GM12872 (cell line): ENCODE results near the gene PAK5.

ENCODE experiments used
- CTCF ChIP-seq: IDR thresholded peaks from 3 replicates; pipeline ENCODE4 v1.5.1; 2011; ENCODE audit warnings: low read depth, mild to moderate bottlenecking, low read length, moderate library complexity; ENCODE audit not compliant: insufficient read depth

The PAK5 gene

GRCh38 chr20:9555781-9556180 lies 283.1 kb downstream of the PAK5 start:
- no peak for TF ChIP-seq CTCF

GRCh38 chr20:9551808-9552550 lies 286.9 kb downstream of the PAK5 start:
- TF ChIP-seq CTCF, result no peak

DNA sequence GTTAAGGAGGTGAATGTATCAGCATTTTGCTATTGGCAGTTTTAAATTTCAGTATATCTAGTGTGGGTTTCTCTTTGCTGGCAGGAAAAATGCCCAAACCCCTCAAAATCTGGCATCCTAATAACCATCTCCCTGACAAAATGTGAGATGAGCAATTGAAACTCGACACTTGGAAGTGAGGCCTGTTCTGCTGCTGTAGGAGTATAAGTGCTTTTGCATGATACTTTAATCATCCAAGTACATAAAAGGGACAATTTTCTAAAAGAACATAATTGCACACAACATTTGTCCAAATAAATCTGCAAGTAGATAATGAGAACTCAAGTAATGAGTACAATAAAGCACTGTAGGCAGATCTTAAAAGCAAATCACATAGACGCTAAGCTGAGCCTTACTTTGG lies 288.0 kb downstream of the PAK5 start:
- TF ChIP-seq CTCF, result no peak

- TF ChIP-seq CTCF, result no peak
These were observed 288.6 kb downstream of the PAK5 start for GRCh38 chr20:9550283-9550682.

GRCh38 chr20:9543214-9543613 lies 295.7 kb downstream of the PAK5 start:
- TF ChIP-seq CTCF, result no peak

DNA sequence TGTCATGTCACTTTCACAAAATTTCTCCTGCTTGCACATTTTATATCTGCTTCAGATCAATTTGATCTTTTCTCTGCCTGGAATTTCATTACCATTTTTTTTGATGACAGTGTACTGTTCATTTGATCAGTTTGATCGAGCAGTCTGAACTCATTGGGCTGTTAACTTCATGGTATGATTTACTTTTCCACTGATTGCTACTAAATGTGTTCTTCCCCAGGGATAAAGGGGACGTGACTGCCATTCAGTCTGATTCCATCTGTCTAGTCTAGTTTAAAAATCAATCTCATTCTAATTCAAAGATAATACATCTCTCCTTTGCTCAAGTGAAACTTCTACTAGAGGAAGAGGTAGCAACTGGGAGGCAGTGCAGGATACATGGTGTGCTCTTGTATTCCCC lies 303.4 kb downstream of the PAK5 start:
- TF ChIP-seq CTCF, result no peak

- no peak for TF ChIP-seq CTCF
These were observed 304.9 kb downstream of the PAK5 start for GRCh38 chr20:9534025-9534424.
